Measurements from ENCODE around the gene PAPPA. TPM values are rescaled to one million over a fixed set of nuclear protein-coding genes. Genes with fewer than 3 reads are reported as not detected.

Gene PAPPA
- total RNA-seq, 1 donor from 2014 or later: 0.69 TPM

GRCh38 chr9:116123171-116123570, 30.4 kb upstream of the PAPPA start:
- intact Hi-C loops (cut with micrococcal nuclease): no loop called here
- DNase-seq: no peak
- Histone ChIP-seq H3K9me3 (replicated peaks) (peaks cover 5% of the 10 kb centered on the region), H3K4me3 (no peak overlapping the region), H3K4me1 (no peaks in the 10 kb centered on the region), H3K27ac (replicated peaks) (no peak overlapping the region), H3K27me3 (ENCODE audit: low read depth) (no peaks in the 10 kb centered on the region), H3K36me3 (no peaks in the 10 kb centered on the region)
- no peak for TF ChIP-seq CTCF (IDR thresholded peaks at IDR 0.05; ENCODE audit: borderline replicate concordance)

DNA sequence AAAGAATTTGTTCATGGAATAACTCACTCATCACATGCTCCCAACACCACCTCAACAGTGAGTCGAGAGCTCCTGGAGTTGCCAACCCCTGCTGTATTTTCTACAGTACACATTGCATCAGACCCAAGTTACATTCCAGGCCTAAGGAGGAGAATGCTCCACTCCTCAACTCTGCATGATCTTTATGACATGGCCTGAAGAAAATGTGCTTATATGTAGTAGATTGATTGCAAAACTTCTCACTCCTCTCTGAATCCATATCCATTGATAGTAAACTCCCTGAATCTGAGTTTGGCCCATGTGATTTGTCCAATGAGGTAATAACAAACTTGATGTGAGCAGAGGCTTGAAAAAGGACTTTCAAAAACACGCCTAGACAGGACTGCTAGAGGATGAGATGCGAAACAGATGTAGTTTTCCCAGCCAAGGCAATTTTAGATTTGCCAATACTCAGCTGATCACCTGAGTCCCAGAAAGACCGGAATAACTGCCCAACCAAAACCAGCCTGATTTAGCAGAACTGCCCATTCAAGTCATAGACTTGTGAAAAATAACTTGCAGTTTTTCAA, 29.0 kb upstream of the PAPPA start:
- no peak for TF ChIP-seq CTCF (IDR thresholded peaks at IDR 0.05; ENCODE audit: borderline replicate concordance)
- Histone ChIP-seq H3K4me3 (no peak overlapping the region), H3K27me3 (ENCODE audit: low read depth) (no peaks in the 10 kb centered on the region), H3K27ac (replicated peaks) (no peak overlapping the region), H3K9me3 (replicated peaks) (no peaks in the 10 kb centered on the region), H3K36me3 (no peaks in the 10 kb centered on the region), H3K4me1 (no peaks in the 10 kb centered on the region)
- intact Hi-C loops (cut with micrococcal nuclease): no loop called here
- no peak for DNase-seq

GRCh38 chr9:116133163-116133562, 20.4 kb upstream of the PAPPA start:
- no peak for TF ChIP-seq CTCF (IDR thresholded peaks at IDR 0.05; ENCODE audit: borderline replicate concordance)
- intact Hi-C loops (cut with micrococcal nuclease): no loop called here
- peaks cover 11% of the 10 kb centered on the region for H3K9me3 ChIP-seq (replicated peaks)
- H3K4me1 ChIP-seq: no peaks in the 10 kb centered on the region
- H3K4me3 ChIP-seq: no peak overlapping the region
- H3K27me3 ChIP-seq (ENCODE audit: low read depth): no peaks in the 10 kb centered on the region
- no peak overlapping the region for H3K27ac ChIP-seq (replicated peaks)
- no peaks in the 10 kb centered on the region for H3K36me3 ChIP-seq
- no peak for DNase-seq

DNA sequence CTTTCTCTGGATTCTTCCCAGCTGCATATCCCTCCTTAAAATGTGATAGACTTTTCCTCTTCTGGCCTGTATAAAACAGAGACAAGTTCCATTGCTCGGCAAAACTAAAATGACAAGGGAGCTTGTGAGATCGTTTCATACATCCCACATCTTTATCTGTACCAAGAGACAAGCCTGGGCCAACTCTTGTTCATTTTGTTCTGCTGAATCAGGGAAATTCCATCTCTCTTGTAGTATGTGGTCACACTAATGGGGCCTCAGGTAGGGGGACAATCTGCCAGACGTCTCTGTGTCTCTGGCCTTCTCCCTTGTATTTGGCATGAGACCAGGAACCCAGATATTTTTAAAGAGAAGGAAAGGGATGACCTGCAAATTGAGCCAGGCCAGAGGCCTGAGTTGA, 18.6 kb upstream of the PAPPA start:
- no peak for DNase-seq
- Histone ChIP-seq H3K27me3 (ENCODE audit: low read depth) (no peaks in the 10 kb centered on the region), H3K9me3 (replicated peaks) (peaks cover 11% of the 10 kb centered on the region), H3K4me3 (no peak overlapping the region), H3K36me3 (no peaks in the 10 kb centered on the region), H3K4me1 (no peaks in the 10 kb centered on the region), H3K27ac (replicated peaks) (no peak overlapping the region)
- intact Hi-C loops (cut with micrococcal nuclease): no loop called here
- TF ChIP-seq CTCF (IDR thresholded peaks at IDR 0.05; ENCODE audit: borderline replicate concordance): no peak

DNA sequence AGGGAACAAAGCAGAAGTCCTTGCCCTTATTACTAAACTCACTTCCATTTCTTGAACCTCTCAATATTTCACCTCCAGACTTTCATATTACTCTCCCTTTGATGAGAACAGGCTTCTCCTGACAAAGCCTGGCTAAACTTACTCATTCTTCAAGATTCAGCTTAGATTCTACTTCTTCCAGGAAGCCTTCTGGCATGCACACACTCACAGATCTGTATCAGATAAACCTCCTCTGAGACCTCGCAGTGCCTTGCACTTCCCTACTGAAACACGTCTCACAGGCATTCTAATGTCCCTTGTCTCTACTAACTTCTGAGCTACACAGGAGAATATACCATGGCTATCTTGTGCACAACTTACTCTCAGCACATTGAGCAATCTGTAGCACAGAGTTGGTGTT, 16.6 kb upstream of the PAPPA start:
- DNase-seq: no peak
- H3K27me3 ChIP-seq (ENCODE audit: low read depth): no peaks in the 10 kb centered on the region
- intact Hi-C loops (cut with micrococcal nuclease): no loop called here
- no peak overlapping the region for H3K27ac ChIP-seq (replicated peaks)
- no peaks in the 10 kb centered on the region for H3K36me3 ChIP-seq
- no peak overlapping the region for H3K4me3 ChIP-seq
- no peaks in the 10 kb centered on the region for H3K4me1 ChIP-seq
- peaks cover under 1% of the 10 kb centered on the region for H3K9me3 ChIP-seq (replicated peaks)
- TF ChIP-seq CTCF (IDR thresholded peaks at IDR 0.05; ENCODE audit: borderline replicate concordance): no peak

All from left ventricle myocardium inferior (tissue), 1 donor.